NCI-H1436 (cell line): Measurements from ENCODE around the gene FNBP1.
"Not testable (repeated sequence)": the region's sequence is repeated elsewhere in the genome, so short reads cannot be mapped to it uniquely, and the experiment has no call there.

Source experiments
- DNase-seq: peaks from one replicate; lab custom pipeline; 2025; lab: John Stamatoyannopoulos, UW

FNBP1 gene

GRCh38 chr9:129953736-129954135 lies 89.3 kb downstream of the FNBP1 start:
- no peak for DNase-seq

DNA sequence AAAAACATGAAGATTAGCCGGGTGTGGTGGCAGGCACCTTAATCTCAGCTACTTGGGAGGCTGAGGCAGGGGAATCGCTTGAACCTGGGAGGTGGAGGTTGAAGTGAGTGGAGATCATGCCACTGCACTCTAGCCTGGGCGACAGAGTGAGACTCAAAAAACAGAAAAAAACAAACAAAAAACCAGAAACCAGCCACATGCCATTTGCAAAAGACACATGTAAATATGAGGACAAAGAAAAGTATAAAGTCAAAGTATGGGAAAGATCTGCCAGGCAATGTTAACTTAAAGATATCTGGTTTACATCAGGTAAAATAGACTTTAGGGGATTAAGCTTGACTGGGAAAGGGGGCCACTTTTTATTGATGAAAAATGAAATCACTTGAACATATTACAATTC lies 90.7 kb downstream of the FNBP1 start:
- DNase-seq: no peak

DNA sequence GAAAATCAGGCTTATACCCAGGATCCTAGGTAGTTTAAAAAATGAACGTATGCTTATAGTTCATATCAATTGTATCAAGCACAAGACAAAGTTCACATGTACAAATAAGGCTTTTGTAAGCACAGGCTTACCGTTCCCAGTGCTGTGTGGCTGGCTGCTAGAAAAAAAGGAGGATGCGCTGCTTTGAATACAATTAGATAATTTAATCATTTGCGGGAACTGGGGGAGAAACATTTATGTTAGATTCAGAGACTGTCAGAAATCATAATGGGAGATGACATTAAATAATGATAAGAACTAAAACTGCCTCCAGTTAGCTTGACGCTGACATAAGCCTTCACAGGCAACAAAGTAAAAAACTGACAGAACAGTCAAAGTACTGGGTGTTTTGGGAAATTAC lies 93.2 kb downstream of the FNBP1 start:
- DNase-seq: no peak

DNA sequence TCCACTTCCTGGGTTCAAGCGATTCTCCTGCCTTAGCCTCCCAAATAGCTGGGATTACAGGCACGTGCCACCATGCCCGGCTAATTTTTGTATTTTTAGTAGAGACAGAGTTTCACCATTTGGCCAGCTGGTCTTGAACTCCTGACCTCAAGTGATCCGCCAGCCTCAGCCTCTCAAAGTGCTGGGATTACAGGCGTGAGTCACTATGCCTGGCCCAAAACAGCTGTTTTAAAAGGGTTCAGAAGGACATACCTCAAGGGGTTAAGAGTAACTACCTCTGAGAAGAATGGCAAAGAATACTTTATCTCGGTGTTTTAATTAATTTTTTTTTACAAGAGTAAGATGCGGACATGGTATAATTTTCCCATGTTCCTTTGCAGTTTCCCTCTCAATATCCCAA lies 94.4 kb downstream of the FNBP1 start:
- not testable (repeated sequence) for DNase-seq

GRCh38 chr9:129946246-129946995 lies 96.6 kb downstream of the FNBP1 start:
- DNase-seq: no peak

DNA sequence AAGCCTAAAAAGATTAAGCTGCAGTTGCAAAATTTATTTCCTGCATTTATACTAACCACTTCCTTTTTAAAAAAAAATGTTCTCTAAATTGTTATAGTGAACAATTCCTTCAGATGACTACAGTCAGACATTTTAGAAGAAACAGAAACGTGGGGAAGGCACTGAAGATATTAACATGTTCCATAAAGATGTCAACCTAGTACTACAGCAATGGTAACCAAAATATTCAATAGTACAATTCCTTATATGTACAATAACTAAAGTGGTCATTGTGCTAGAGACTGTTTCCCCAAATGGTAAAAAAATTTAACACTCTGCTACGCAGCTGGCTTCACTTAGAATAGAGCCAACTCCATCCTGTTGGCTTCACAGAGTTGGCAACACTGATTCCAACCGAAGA lies 97.7 kb downstream of the FNBP1 start:
- no peak for DNase-seq

DNA sequence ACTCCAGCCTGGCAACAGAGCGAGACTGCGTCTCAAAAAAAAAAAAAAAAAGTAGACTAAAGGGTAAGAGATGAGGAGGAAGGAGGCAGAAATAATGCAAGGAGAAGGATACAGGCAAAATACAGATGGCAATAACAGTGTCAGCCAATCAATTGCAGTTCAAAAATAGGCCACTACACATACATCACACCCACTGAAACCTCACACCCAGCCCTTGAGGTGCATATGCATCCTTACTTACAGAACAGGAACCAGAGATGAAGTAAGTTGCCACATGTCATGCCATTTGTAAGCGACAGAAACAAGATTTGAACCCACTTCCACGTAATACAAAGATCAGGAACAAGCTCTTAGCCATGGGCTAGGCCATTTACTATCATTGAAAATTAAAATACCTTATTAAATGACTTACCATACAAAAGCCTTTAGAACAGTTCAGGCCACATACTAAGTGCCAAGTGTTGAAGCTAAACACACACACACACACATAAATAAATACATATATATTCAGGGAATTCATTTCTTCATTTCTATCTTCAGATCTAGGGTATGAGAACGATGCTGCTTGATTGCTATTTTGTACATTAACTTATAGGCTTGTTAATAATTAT lies 98.4 kb downstream of the FNBP1 start:
- DNase-seq: no peak

DNA sequence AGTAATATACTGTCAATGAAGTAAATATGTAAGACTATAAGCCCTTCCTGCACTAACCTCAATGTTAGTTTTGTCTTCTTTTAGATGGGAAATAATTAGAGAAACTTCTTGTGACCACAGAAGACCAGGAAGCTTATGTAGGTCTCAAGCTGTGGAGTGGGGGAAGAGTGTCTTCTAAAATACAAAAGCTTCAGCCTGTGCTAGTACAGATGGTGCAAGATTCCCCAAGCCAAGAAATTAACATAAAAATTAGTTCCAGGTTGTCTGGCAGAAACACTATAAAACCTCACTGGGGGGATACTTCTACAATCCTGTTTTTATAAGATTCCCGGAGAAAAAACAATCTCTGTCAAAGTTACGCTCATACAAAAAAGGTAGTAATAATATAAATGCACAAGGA lies 103.6 kb downstream of the FNBP1 start:
- DNase-seq: no peak

DNA sequence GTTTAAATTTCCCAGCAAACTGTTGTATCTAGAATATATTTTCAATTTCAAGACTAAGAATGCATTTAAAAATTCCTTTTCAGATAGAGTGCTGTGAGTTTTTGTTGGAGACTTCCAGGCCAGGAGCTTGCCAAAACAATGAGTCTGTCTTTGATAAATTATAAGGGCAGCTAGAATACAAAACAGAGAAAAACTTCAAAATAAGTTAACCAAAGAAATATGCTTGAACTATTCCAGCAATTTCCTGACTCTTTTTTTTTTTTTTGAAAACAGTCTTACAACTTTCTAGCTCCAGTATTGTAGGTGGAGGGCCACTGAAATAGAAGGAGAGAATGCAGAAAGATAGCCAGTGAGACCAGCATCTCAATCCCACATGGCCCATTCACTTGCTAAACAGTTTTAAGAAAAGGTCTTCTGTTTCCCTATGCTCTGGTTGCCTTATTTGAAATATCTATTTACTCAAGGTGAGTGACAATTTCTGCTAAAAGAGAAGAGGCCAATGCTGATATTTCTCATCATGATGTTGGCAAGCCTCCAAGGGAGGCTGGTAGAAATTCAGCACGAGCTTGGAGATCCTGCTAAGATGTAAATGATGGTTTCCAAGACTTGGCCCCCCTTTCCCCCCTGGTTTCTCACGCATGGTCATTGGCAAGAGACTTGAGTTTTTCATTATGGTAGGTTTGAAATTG lies 104.6 kb downstream of the FNBP1 start:
- no peak for DNase-seq

- not testable (repeated sequence) for DNase-seq
Measured at GRCh38 chr9:129937879-129938278, 105.1 kb downstream of the FNBP1 start.

DNA sequence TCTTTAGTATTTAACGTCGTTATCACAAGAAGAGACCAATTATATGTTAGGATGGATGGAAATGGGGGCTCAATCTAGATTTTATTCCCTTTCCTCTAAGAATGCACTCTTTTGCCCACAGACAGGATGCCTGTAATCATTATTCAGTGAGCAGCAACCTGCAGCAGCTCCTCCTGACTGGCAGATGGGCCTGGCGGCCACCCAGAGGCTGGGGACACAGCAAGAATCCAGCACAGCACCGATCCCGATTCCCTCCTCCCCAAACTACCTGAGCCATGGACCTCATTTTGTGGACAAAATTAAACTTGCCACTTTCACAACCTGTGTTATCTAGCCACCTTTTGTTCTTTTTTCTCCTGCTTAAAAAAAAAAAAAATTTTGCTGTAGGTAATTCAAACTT lies 106.8 kb downstream of the FNBP1 start:
- no peak for DNase-seq

DNA sequence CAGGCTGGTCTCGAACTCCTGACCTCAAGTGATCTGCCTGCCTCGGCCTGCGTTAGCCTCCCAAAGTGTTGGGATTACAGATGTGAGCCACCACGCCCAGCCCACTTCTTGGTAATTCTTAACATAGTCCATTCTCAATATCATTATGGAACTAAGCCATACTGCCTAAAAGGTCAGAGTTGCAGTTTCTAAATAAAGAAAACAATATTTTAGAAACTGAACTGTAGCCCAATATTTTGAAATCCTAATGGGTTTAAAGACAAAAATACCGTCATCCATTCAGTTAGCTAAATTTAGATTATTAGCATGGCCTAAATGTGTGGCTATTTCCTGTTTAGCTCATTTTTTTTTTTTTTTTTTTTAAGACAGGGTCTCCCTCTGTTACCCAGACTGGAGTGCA lies 108.2 kb downstream of the FNBP1 start:
- no peak for DNase-seq

GRCh38 chr9:129934041-129934591 lies 108.9 kb downstream of the FNBP1 start:
- DNase-seq: no peak

DNA sequence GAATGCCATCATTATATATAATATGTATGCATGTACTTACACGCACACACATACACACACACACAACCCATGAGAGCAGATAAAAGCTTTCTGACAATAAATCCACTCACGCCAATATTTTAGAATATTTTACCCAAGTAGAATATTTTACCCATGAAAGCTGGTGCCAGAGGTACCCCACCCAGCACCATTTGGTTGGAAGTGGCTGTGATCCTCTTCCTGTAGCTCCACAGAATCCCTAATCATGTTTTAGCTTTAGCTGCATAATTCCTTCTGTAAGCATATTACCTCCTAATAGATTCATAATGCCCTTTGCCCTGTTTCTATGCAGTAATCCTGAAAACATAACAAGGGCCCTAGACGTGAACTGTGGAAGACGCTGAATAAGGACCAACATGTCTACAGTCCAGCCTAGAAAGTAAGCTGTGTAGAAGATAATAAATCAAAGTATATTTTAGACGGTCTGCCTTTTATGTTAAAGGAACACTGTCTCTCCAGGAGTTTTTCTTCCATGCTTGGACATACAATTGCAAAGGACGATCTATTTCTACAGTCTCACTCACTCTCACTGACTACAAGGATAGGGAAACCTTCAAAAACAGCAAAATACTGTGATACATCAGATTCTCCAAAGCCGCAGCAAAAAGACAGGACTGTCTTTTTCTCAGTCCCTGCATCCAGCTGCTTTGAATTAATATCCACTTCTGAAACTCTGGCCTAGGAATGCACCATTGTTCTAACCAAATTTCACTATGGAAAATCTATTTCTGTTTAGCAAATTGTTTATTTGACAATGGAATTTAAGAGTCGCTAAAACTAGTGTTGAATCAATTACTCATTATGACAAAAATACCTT lies 109.6 kb downstream of the FNBP1 start:
- no peak for DNase-seq

DNA sequence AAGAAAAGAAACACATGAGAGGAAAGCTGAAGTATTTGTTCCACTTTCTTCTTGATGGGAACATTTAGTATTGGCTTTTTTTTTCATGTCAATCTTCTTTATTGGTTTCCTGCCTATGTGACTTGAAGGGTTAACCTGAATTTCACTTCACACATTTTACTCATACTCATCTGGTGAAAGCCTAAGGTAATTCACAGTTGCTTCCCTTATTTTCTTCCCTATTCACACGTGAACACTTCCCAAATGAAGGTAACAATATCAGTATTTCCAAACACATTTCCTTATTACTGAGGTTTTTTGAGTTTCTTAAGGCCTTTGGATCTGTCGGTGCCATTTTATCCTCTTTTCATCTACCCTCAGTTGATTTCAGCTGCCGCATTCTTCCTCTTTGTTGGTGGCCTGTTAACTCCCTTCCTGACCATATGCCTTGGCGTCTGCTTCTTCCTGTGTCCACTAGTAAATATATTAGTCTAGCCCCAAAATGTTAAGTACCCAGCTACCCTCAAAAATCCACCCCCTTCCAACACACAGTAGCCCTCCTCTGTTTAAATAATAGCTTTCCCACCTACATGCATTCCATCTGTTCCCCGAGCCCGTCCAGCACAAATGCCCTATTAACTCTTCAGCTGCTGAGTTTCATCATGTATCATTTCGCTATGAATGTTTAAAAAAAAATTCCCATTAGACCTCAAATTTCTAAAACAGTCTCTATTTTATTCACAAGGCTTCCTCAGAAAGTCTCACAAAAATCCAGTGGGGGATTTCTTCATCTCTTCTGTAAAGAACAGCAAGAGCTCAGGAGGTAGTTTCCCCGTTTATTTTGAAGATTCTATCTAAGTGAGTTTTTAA lies 110.5 kb downstream of the FNBP1 start:
- no peak for DNase-seq

- no peak for DNase-seq
Measured at GRCh38 chr9:129930743-129931142, 112.2 kb downstream of the FNBP1 start.

- no peak for DNase-seq
Measured at GRCh38 chr9:129929496-129930125, 113.4 kb downstream of the FNBP1 start.

DNA sequence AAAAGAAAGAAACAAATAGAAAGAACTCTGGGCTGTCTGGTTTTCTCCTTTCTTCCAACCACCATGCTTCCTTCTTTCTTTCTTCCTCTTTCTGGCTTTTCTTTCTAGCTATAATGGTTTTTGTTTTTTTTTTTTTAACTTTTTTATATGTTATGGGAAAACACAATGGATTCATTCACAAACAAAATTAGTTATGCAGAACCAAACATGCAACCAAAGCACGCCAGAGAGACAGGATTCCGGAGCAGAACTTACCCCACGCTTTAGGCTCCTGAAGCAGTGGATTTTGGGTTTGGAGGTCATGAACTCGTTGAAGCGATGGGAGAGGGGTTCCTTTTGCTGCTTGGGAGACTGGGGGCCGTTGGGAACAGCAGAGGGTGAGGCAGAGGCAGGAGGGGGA lies 119.4 kb downstream of the FNBP1 start:
- no peak for DNase-seq

DNA sequence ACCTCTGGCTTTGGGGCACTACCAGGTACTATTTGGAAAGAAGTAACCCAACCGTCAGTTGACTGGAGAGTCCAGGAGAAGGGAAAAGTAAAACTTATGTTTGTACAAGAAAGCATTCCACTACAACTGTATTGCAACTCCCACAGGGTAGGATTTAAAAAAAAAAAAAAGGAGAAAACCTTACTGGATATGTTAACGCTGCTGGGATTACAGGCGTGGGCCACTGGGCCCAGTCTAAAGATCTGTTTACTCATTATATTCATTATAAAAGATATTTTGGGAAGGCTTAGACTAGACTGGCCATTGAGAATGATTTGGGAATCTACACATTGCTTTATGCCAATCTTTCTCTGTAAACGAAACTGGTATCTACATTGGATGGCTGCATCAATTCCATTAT lies 121.1 kb downstream of the FNBP1 start:
- no peak for DNase-seq

GRCh38 chr9:129919841-129920240 lies 123.1 kb downstream of the FNBP1 start:
- DNase-seq: no peak

- no peak for DNase-seq
Measured at GRCh38 chr9:129919277-129919676, 123.7 kb downstream of the FNBP1 start.
